Smooth muscle cell of the coronary artery (primary cell): ENCODE data around the gene DOC2A. TPM values are rescaled to one million over a fixed set of nuclear protein-coding genes. Genes with fewer than 3 reads are reported as not detected.

Experiments
- total RNA-seq: library from RNA; depleted of rRNA; stranded (reverse); fragments of >200 nt; gene quantifications from 2 replicates; pipeline ENCODE4 v1.2.3, GENCODE V29; 2014; ENCODE audit warnings: low replicate concordance

DOC2A gene
- 0.08 and 0.23 TPM in 2 replicates for total RNA-seq

DNA sequence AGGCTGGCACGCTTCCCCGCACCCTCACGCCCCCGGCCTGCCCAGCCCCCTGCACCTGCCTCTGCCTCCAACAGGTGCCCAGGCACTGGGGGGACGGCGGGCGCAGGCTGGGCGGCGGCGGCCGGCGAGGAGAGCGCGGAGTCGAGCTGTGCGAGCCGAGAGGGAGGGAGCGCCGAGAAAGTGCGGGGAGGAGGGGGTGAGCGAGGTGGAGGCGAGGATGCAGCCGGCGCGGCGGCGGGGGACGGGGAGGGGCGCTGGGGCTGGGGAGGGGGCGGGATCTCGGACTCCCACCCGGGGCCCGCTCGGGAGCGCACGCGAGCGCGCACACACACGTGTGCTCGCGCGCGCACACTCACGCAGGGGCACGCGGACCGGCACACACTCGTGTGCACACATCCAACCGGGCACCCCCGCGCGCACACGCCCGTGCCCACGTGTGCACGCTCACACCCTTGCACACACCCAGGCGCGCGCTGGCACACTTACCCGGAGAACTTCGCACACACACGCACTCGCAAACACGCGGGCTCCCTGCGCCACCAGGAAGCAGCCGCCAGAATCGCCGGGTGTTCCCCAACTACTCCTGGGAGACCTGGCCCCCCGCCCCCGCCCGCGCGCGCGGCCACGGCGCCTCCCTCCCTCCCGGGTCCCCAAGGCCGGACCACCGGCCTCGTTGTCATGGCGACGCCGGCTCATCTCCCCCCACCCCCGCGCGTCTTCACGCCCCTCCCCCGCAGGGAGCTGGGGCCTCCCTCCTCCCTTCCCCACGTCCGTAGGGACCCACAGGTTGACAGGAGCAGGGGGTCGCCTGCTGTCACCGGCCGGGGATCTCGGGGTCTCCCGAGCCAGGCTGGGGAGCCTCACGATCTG, at the start of gene DOC2A:
TSS of gene DOC2A (minus strand) at position 184 of the 870 bp plus-strand sequence. CDS start 805 bp downstream, outside the sequence.

DNA sequence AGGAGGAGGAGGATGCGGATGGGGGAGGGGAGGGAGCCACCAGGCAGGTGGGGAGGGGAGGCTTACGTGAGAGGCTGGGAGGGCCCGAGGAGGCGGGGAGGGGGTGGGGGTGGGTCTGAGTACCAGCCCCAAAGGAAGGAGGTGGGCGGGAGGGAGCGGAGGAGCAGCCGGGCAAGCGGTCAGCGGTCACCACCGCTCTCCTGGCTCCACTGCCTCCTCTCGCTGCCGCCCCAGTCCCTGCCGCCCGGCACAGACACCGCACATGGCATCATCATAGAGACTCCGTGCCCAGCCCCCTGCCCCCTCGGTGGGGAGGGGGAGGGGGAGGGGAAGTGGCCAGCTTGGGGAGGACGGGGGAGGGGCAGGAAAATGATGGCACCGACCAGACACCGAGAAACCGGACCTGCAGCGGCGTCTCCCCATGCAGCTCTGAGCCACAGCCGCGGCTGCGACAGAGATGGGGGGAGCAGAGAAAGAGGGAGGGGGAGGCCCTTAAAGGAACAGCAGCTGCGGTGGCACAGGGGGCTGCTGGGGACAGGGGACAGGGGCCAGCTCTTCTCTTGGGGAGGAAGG, 20.1 kb upstream of the DOC2A start, which contains the start of gene TLCD3B:
TSS of gene TLCD3B (minus strand) at position 431 of the 573 bp plus-strand sequence. CDS start 744 bp downstream, outside the sequence.

DNA sequence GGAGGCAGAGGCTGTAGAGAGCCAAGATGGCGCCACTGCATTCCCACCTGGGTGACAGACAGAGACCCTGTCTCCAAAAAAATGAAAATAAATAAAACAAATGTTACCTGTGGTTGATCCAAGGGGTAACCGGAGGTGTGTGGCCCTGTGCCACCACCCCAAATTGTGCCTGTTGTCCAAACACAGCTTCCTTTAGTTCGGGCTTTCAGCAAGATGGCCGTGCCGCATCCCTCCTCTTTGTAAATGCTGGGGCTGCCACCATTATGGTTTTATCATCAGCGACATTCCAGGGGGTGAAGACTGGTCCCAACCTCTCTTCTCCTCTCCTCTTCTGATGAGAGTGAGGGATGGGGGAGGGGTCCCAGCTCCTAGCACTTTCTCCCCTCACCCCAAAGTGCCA, 12.1 kb upstream of the DOC2A start, which contains the start of gene C16orf92:
TSS of gene C16orf92 (plus strand) at position 312 of the 400 bp plus-strand sequence. CDS start 143 bp downstream, outside the sequence.

DNA sequence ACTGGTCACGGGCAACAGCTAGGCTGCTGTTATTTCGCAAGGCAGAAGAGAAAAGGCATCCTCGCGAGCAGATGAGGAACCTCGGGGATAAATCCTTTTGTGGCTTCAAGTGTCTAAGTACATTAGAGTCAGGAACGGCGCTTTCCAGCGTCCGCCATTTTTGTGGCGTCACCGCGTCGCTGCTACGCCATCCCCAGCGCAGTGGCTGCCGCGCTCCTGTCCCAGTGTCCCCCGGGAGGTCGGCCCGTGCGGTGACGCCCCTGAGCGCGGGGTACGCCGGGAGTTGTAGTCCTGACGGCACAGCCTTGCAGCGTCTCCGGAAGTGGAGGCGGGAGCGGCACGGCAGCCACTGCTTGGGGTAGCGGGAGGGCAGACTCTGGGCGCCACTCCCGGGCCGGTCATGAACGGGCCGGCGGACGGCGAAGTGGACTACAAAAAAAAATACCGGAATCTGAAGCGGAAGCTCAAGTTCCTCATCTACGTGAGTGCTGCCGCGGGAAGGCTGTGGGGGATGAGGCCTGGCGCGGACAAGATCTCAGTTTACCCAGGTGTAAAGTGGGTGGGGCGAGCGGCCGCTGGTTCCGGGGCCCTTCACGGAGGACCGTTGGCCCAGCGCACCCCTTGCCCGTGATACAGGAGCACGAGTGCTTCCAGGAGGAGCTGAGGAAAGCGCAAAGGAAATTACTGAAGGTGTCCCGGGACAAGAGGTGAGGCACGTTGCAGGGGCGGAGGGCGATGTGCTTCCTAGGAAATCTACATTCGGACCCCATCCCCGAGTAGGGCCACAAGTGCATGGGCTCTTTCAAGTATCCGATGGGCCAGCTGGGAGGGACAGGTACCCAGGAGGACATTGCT, 14.7 kb downstream of the DOC2A start, which contains the start of gene INO80E:
TSS of gene INO80E (plus strand) at position 331 of the 855 bp plus-strand sequence. CDS start at position 401, 70 bp downstream.

GRCh38 chr16:29995324-29995910, 15.4 kb downstream of the DOC2A start, which contains the start of gene HIRIP3:
Gene HIRIP3 (minus strand): TSS chr16:29995617. CDS start chr16:29995605, 12 bp downstream.

DNA sequence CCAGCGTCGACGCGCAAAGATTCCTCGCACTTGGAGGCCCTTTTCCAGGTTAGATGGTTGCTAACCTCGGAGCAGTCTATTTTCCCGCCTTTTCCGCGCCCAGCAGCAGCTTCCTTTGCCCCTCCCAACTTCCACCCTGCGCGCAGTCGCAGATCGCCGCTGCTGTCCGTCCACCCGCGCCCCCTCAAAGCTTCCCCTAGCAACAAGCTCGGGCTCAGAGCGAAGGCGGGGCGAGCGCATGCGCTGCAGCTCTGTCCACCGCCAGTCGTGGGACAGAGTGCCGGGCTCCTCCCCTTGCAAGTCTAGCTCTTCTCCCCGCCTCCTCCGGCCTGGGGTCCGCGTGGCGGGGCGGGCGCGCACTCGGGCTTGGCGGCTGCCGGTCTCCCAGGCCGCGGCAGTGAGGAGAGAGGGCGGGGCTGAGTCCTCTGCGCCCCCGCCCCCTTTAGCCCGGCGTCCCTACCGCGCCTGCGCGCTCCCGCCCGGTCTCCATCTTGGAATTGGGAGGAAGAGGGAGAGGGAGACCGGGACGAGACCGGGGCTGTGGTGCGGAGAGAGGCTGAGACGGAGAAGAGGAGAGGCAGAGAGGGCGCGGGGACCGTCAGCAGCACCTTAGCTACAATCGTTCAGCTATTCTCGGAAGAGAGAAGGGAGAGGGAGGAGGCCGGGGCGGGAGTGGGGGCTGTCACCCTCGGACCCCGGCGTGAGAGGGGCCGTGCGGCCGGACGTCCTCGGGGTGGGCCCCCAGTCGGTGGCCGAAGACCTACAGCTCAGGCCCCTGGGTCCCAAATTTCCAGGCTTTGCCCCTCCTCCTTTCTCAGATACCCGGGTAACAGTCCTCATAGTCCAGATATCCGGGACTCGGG, 37.2 kb downstream of the DOC2A start, which contains the start of gene TAOK2:
TSS of gene TAOK2 (plus strand) at position 485 of the 863 bp plus-strand sequence. CDS start 3,905 bp downstream, outside the sequence.

DNA sequence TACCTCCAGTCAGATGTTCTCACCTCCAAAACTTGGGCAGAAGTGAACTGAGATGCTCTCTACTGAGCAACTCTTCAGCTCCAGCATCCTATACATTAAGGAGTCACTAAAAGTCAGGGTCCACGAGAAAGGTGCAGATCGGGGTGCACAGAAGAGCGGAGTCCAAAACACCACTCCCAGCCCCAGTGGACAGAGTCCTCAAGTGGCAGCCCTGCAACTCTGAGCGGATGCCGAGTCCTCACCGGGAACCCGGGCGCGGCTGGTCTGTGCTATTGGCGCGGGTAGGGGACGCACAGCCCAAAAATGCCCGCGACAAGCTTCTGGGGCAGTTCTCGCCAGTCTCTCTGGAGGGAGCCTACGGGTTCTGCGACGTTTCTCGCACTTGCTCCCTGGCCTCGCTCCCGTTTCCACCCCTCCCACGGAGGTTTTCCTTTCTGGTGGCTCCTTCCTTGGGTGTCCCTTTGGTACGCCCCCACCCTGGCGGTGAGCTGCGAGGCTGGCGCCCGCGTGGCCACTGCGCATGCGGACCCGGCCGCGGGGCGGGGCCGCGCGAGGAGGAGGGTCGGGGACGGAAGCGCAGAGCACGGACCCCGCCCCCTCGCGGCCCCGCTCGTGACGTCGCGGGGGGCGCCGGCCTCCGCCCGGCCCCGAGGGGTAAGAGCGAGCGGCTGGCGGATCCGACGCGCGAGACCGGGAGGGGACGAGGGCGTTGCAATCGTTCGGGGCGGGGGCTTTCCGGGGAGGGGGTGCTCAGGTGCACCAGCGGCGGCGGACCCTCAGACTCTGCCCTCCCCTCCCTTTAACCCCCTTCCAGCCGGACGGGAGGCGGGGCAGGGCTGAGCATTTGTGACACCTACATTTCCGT, 49.1 kb downstream of the DOC2A start, which contains the start of gene TMEM219:
TSS of gene TMEM219 (plus strand) at position 601 of the 865 bp plus-strand sequence. CDS start 1,065 bp downstream, outside the sequence.

Other genes with a start within 250 kb of the DOC2A start
- gene ZG16, start 232.8 kb downstream of the DOC2A start, total RNA-seq = not detected in 2 replicates
- gene KIF22, start 220.3 kb downstream of the DOC2A start, total RNA-seq = 8.4 and 20.4 TPM in 2 replicates
- 166 and 189 TPM in 2 replicates for gene MAZ, start 204.5 kb downstream of the DOC2A start, total RNA-seq
- gene PRRT2, start 198.8 kb downstream of the DOC2A start, total RNA-seq = 0.38 and 1.6 TPM in 2 replicates
- gene PAGR1, start 194.9 kb downstream of the DOC2A start, total RNA-seq = 4.4 and 16.9 TPM in 2 replicates
- 281 and 542 TPM in 2 replicates for gene MVP, start 190.6 kb downstream of the DOC2A start, total RNA-seq
- gene CDIPT, start 147.8 kb downstream of the DOC2A start, total RNA-seq = 65.0 and 80.7 TPM in 2 replicates
- gene SEZ6L2, start 111.5 kb downstream of the DOC2A start, total RNA-seq = 2.3 and 6.6 TPM in 2 replicates
- 3.4 and 13.5 TPM in 2 replicates for gene ASPHD1, start 110.5 kb downstream of the DOC2A start, total RNA-seq
- gene KCTD13, start 84.8 kb downstream of the DOC2A start, total RNA-seq = 4.9 and 5.7 TPM in 2 replicates
- gene TMEM219, start 48.9 kb downstream of the DOC2A start, total RNA-seq = 47.5 and 77.3 TPM in 2 replicates
- gene TAOK2, start 37.2 kb downstream of the DOC2A start, total RNA-seq = 36.0 and 45.1 TPM in 2 replicates
- gene HIRIP3, start 15.4 kb downstream of the DOC2A start, total RNA-seq = 5.9 and 6.8 TPM in 2 replicates
- 11.5 and 13.8 TPM in 2 replicates for gene INO80E, start 14.8 kb downstream of the DOC2A start, total RNA-seq
- not detected in 2 replicates for gene C16orf92, start 12.2 kb upstream of the DOC2A start, total RNA-seq
- gene TLCD3B, start 20.2 kb upstream of the DOC2A start, total RNA-seq = not detected in 2 replicates
- 454 and 683 TPM in 2 replicates for gene ALDOA, start 54.7 kb upstream of the DOC2A start, total RNA-seq
- gene PPP4C, start 65.0 kb upstream of the DOC2A start, total RNA-seq = 243 and 256 TPM in 2 replicates
- gene TBX6, start 80.9 kb upstream of the DOC2A start, total RNA-seq = under 0.01 and 0.12 TPM in 2 replicates
- gene YPEL3, start 85.2 kb upstream of the DOC2A start, total RNA-seq = 8.1 and 11.5 TPM in 2 replicates
- 0.60 and 4.4 TPM in 2 replicates for gene GDPD3, start 102.5 kb upstream of the DOC2A start, total RNA-seq
- 27.1 and 40.4 TPM in 2 replicates for gene MAPK3, start 112.2 kb upstream of the DOC2A start, total RNA-seq
- 0.47 and 1.9 TPM in 2 replicates for gene CORO1A, start 172.6 kb upstream of the DOC2A start, total RNA-seq
- gene BOLA2B, start 182.6 kb upstream of the DOC2A start, total RNA-seq = 23.3 and 43.5 TPM in 2 replicates
- gene SLX1A, start 182.8 kb upstream of the DOC2A start, total RNA-seq = 6.2 and 39.7 TPM in 2 replicates
- gene SULT1A3, start 188.2 kb upstream of the DOC2A start, total RNA-seq = 1.2 and 1.4 TPM in 2 replicates
- gene NPIPB13, start 237.5 kb upstream of the DOC2A start, total RNA-seq = 0.68 and 1.5 TPM in 2 replicates